NT2/D1 (cell line): ENCODE results near the gene BAZ1B.

ENCODE experiments used
- SUZ12 ChIP-seq: IDR thresholded peaks from 2 replicates; pipeline ENCODE4 v1.6.1; 2011; ENCODE audit not compliant: insufficient read length, insufficient read depth; ENCODE audit errors: extremely low read depth
- ZNF274 ChIP-seq: IDR thresholded peaks from 2 replicates; pipeline ENCODE4 v1.6.1; 2011; ENCODE audit warnings: mild to moderate bottlenecking, low read depth, low read length

- TF ChIP-seq SUZ12 (no peak), ZNF274 (no peak)
Observed at GRCh38 chr7:73452999-73453635, 69.0 kb downstream of the BAZ1B start.
